HG03342 (cell line): ENCODE data around the gene ILK.

Experiments
- ATAC-seq: cut with Tn5 transposase; IDR thresholded peaks from one replicate; pipeline ENCODE4 v1.9.1; 2021; ENCODE audit warnings: mild to moderate bottlenecking, moderate library complexity; ENCODE audit not compliant: unreplicated experiment

Gene ILK

GRCh38 chr11:6572215-6572614 is 31.4 kb upstream of the ILK start:
- no peak for ATAC-seq

DNA sequence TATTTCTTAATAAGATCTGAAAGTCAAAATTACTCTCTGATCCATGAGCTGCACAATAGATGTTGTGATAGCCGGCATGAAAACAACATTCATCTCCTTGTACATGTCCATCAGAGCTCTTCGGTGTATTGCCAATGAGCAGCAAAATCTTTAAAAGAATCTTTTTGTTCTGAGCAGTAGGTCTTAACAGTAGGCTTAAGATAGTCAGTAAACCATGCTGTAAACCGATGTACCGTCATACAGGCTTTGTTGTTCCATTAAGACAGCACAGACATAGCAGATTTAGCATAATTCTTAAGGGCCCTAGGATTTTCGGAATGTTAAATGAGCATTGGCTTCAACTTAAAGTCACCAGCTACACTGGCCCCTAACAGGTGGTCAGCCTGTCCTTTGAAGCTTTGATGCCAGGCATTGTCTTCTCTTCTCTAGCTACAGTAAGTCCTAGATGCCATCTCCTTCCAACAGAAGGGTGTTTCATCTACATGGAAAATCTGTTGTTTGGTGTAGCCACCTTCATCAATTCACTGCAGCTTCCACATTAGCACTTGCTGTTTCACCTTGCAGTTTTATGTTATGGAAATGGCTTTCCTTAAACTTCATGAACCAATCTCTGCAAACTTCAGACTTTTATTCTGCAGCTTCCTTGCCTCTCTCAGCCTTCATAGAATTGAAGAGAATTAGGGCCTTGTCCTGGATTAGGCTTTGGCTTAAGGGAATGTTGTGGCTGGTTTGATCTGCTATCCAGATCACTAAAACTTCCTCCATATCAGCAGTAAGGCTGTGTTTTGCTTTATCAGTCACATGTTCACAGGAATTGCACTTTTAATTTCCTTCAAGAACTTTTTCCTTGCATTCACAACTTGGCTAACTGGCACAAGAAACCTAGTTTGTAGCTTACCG is 28.5 kb upstream of the ILK start:
- no peak for ATAC-seq

- ATAC-seq: no peak
Observed at GRCh38 chr11:6576471-6577373, 26.9 kb upstream of the ILK start.

- no peak for ATAC-seq
Observed at GRCh38 chr11:6578134-6578533, 25.4 kb upstream of the ILK start.

GRCh38 chr11:6579681-6580080 is 23.9 kb upstream of the ILK start:
- ATAC-seq: no peak

GRCh38 chr11:6583584-6583983 is 20.0 kb upstream of the ILK start:
- ATAC-seq: no peak

- ATAC-seq: no peak
Observed at GRCh38 chr11:6584528-6584927, 19.0 kb upstream of the ILK start.

DNA sequence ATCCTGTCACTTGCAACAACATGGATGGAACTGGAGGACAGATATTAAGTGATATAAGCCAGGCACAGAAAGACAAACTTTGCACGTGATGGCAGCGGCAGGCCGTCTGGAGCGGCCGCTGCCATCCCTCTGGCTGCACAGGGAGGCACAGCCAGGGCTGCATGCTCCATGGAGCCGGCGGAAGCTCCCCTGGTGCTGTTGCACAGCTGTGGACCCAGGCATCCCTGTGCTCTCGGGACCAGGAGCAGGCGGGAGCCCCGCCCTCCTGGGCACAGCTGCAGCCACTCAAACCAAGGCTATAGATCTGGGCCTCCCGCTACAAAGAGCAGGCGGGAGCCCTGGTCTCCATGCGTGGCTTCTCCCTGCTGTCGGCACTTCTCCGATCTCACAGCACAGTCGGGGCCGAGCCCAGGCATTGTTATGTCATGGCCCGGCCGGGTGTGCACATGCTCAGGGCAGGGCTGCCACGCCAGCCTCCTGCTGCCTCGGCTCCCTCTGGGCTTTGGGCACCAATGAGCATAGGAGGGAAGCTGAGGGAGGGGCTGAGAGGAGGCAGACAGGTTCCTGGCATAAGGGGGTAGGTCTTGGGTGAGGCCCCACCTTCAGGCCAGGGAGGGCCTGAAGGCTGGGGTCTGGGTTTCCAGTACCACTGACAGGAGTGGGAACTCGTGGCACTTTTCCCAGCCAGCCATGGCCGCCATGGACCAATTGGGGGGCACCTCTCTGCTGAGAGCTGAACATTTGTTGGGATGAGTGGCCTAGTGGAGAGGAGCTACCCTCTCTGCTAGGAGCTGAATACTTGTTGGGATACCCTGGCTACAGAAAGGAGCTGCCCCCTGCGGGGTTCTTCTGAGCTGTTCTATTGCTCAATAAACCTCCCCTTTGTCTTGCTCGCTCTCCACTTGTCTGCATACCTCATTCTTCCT is 16.9 kb upstream of the ILK start:
- no peak for ATAC-seq

GRCh38 chr11:6587360-6587953 is 16.1 kb upstream of the ILK start:
- no peak for ATAC-seq

- ATAC-seq: no peak
Observed at GRCh38 chr11:6588018-6588417, 15.6 kb upstream of the ILK start.

GRCh38 chr11:6594142-6594768 is 9.3 kb upstream of the ILK start:
- ATAC-seq: no peak

DNA sequence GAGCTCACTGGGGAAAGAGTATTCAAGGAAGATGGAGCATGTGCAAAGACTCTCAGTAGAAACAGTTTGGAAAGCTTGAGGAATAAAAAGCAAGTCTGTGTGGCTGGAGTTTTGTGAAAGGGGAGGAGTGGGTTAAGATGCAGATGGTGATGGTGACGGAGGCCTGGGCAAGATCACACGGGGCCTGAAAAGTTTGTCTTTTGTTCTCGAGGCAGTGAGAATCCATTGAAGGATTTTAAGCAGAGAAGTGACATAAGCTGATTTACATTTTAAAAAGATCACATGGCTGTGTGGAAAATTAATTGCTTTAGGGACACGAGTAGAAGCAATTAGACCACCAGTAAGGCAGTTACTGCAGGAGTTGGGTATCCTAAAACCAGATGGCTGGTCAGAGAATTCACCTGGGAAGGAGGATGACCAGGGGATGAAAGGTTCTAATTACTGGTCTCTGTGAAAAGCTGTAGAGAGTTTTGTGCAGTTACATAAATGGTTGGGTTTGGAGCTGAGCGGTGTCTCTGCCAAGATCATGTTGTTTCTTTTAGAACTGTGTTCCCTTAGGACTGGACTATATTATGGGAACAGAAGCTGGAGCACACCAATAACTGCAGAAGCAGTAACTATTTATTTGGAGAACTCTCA is 7.2 kb upstream of the ILK start:
- ATAC-seq: no peak

DNA sequence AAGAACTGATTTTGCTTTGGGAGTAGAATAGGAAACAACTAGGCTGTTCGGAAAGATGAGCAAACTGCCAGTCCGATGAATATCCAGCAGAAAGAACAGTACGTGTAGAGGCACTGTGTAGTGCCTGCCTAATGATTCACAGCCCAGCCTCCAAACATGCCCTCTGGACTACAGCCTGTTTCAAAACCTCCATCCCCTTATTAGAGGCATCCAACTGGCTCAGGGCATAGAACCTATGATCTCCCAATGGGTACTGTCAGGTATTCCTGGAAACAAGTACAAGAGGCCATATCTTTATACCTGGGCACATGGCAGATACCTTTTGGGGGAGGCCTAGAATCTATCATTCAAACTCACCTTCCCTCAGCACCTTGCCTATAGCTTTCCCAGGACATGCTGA is 5.0 kb upstream of the ILK start:
- ATAC-seq: no peak

DNA sequence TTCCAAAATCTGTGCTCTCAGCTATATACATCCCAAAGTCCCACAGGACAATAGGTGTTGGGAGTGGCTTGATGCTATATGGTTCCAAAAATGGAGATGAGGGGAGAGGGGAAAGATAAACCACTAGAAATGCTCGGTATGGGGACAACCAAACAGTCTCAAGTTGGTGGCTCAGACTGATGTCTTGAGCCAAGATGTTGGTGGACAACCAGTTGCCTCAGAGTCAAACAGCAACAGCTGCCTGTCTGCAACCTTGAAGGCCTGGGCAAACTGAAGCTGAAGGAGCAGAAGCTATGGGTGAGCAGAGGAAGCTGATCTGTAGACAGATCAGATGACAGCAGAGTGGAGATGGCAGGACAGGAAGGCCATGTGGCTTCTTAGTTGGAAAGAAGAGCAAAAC is 4.1 kb upstream of the ILK start:
- no peak for ATAC-seq

DNA sequence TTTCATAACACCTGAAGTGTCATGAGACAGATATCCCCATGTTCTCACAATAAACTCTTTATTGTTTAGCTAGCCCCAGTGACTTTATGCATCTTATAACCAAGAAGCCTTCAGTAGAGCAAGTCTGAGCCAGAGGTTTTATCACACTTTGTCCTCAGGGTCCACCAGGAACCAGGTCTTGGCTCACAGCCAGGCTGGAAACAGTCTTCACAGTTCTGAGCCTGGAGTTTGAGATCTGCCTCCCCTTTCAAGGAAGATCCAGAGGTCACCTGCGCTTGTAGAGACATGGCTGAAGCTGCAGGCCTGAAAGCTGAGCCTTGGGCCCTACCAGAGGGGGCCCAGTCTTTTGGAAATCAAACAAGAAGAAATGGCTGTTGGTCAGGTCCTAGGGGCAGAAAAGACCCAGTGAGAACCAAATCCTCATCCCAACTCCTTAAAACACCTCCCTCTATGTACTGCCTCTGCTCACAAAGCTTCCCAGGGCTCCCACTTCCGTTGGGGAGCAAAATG is 3.6 kb upstream of the ILK start:
- ATAC-seq: no peak

GRCh38 chr11:6601041-6601461 is 2.5 kb upstream of the ILK start:
- ATAC-seq: no peak

GRCh38 chr11:6602096-6602940 is 1.3 kb upstream of the ILK start:
- no peak for ATAC-seq

DNA sequence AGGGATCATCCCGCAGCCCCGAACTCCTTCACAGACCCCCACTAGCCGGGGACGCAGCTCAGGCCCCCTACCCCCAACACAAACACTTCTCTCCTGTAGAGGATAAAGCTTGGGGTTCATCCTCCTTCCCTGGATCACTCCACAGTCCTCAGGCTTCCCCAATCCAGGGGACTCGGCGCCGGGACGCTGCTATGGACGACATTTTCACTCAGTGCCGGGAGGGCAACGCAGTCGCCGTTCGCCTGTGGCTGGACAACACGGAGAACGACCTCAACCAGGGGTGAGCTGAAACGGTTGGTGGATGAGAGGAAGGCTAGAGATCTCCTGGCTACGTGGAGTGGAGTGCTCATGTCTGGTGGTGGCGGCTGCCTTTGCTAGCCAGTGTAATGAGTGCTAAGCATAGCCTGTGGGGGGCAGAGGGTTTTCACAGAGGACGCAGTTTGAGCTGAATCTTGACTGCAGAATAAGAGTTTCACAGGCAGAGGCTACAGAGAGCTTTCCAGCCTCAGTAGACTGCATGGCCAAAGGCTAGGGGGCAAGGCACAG is 580 bp downstream of the ILK start:
- peak; percentile 37 for ATAC-seq
